D721Med (cell line): Measurements from ENCODE around the gene DNAL4.

Source experiments
- DNase-seq: peaks from one replicate; pipeline ENCODE4 v3.0.0; 2011; ENCODE audit warnings: low spot score; ENCODE audit not compliant: insufficient read length
- FAIRE-seq: peaks from 2 replicates; lab custom pipeline; 2011; peaks lifted over from hg19 to GRCh38; lab: Jason Lieb, UNC
- TF ChIP-seq, protein P1 (sequence below): IDR thresholded peaks from 2 replicates; pipeline ENCODE4 v1.5.1; 2012; ENCODE audit warnings: mild to moderate bottlenecking, control low read depth; ENCODE audit not compliant: insufficient read depth; ENCODE audit errors: missing control alignments

The DNAL4 gene

DNA sequence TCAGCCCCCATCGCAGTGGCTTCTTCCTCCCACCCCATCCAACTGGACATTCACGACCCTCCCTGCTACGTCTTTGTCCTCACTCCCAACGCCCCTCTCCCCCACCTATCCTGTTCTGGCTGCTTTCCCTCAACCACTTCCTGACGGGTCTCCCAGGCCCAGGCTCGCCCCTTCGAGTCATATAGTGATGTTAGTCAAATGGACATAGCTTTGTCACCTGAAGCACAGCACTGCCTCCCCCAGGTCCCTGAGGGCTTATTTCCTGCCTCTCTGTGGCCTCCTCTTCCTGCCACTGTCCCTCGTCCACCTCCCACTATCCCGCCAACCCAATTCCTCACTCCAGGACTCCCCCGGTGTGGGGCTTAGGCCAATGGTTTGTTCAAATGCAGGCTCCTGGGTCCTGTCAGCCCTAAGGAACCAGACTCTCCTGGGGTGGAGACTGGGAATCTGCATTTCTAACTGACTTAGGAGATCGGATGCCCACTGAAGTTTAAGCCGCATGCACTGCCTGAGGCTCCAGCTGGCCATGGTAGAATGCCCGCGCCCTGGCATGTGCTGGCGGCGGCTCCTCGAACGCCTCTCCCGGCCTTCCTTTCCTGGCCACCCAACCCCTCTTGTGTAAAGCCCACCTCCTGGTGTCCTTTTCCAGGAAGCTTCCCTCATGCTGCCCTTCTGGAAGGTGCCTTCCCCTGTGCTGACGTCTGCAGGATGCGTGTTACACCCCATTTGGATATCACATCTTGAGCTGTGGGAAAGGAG lies 56.5 kb downstream of the DNAL4 start:
- TF ChIP-seq, protein P1, sequence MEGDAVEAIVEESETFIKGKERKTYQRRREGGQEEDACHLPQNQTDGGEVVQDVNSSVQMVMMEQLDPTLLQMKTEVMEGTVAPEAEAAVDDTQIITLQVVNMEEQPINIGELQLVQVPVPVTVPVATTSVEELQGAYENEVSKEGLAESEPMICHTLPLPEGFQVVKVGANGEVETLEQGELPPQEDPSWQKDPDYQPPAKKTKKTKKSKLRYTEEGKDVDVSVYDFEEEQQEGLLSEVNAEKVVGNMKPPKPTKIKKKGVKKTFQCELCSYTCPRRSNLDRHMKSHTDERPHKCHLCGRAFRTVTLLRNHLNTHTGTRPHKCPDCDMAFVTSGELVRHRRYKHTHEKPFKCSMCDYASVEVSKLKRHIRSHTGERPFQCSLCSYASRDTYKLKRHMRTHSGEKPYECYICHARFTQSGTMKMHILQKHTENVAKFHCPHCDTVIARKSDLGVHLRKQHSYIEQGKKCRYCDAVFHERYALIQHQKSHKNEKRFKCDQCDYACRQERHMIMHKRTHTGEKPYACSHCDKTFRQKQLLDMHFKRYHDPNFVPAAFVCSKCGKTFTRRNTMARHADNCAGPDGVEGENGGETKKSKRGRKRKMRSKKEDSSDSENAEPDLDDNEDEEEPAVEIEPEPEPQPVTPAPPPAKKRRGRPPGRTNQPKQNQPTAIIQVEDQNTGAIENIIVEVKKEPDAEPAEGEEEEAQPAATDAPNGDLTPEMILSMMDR: no peak
- FAIRE-seq: no peak

GRCh38 chr22:38736257-38736570 lies 57.7 kb downstream of the DNAL4 start:
- FAIRE-seq (no peak), DNase-seq (no peak)
- TF ChIP-seq, protein P1: no peak

More for the DNA sequence above, 56.5 kb downstream of the DNAL4 start:
- DNase-seq: no peak

DNA sequence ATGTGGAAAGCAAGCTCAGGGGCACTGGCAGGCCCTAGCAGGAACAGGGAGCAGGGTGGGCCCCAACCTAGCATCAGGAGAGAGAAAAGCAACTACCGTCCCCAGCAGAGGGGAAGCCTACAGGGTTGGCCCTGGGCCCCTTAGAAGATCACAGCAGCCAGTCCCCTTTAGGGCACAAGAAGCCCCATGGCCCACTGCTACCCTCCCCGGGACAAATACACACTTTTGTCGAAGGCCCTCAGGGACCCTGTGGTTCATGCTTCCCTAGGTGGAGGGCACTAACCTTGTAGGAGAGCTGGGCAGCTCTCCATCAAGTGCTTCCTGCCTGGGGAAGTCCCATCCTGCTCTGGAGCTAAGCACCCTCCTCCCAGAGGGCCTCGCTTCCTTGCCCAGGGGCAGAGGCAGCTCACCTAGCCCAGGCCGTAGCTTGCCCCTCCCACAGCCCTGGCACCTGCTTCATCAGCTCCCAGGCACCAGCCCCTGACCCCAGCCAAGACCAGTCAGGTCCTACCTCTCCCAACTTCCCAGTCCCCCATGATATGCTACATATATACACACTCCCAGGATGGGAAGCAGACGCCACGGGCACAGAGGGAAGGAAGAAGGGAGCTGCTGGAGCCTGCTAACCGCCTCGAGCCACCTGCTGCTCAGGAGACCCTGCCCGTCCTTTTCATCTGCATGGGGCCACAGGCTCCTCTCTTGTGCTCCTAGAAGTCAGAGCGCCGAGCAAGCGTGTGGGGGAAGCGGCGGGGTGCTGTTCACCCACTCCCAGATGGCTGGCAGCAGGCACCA lies 58.3 kb downstream of the DNAL4 start:
- DNase-seq (no peak), FAIRE-seq (no peak)
- TF ChIP-seq, protein P1: no peak

- DNase-seq: no peak
- TF ChIP-seq, protein P1: no peak
- FAIRE-seq: no peak
Observed at GRCh38 chr22:38735126-38735464, 58.8 kb downstream of the DNAL4 start.

GRCh38 chr22:38734421-38735100 lies 59.4 kb downstream of the DNAL4 start:
- TF ChIP-seq, protein P1: no peak
- DNase-seq: no peak
- no peak for FAIRE-seq

- no peak for FAIRE-seq
- no peak for DNase-seq
- TF ChIP-seq, protein P1: no peak
Observed at GRCh38 chr22:38733724-38734381, 60.1 kb downstream of the DNAL4 start.
